GM19324 (cell line): ENCODE data around the gene CPNE5.

Source experiments
- ATAC-seq: cut with Tn5 transposase; IDR thresholded peaks from one replicate; pipeline ENCODE4 v1.9.1; 2021; ENCODE audit warnings: mild to moderate bottlenecking, moderate library complexity; ENCODE audit not compliant: unreplicated experiment, low FRiP score

CPNE5 gene

GRCh38 chr6:36794713-36795065 lies 44.6 kb downstream of the CPNE5 start:
- ATAC-seq: no peak

- no peak for ATAC-seq
Measured at GRCh38 chr6:36793913-36794712, 45.1 kb downstream of the CPNE5 start.

DNA sequence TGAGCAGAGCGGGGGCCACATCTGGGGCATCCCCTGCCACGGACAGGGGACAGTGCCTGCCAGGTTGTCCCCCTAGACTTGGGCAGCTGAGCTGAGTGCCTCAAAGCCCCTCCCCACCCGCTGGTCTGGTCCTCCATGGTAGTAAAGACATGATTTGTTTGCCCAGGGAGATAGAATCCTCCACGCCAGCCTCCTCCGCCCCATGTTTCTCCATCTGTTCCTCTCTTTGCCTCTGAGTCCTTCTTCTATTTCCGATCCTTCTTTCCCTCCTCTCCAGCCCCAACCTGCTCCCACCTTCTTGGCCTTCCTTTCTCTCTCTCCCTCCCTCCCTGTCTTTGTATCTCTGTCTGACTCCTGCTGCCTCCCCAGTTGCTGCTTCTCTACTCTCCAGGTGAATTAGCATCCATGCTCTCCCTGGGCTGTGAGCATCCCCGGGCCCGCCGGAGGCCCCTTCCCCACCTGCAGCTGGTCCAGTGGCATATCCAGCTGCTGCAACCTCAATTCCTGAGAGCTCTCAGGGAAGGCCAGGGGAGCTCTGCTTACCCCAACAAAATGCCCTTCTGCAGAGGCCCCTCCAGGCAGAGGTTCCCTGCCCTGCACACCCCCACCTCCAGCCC lies 45.8 kb downstream of the CPNE5 start:
- ATAC-seq: no peak

DNA sequence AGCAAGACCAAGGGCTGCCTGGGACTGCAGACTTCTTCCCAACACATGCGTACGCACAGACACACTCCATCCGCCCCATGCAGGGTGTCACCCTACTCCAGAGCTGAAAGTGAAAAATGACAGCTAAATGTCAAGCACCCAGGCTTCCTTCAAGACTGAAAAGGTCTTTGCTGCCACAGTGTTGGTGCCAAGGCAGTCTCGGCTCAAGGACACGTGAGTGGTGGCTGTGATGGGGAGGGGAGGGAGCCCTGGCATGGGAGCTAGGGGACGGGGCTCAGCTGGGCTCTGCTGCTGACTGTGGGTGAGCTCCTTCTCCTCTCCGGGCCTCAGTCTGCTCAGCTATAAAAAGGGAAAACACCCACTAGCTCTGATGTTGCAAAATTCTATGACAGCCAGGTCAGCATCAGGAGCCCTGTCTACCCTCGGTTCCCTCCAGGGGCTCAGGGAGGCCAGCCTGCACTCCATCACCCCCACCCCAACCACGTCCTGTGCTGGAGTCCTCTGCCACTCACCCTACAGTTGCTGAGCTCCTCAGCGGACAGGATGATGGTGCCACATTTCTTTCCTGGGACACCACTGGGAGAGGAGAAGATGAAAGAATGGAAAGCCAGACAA lies 47.6 kb downstream of the CPNE5 start:
- ATAC-seq: no peak

GRCh38 chr6:36791085-36791484 lies 48.2 kb downstream of the CPNE5 start:
- no peak for ATAC-seq

DNA sequence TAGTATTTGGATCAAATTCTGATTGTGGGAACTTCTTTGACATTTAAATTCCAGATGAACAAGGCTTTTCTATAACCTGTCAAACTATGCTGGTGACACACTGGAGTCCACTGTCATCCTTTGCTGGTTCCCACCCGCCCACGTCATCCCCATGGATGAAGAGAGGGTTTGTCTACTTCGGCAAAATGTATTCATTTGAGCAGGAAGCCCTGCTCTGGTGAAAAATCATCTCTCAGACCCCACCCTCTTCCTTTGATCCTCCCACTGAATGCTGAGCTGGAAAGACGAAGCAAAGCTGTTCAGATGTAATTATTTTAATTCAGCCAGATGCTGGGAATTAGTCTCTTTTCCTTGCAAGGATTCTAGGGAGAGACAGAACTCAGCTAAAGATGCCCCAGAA lies 50.5 kb downstream of the CPNE5 start:
- ATAC-seq: no peak

DNA sequence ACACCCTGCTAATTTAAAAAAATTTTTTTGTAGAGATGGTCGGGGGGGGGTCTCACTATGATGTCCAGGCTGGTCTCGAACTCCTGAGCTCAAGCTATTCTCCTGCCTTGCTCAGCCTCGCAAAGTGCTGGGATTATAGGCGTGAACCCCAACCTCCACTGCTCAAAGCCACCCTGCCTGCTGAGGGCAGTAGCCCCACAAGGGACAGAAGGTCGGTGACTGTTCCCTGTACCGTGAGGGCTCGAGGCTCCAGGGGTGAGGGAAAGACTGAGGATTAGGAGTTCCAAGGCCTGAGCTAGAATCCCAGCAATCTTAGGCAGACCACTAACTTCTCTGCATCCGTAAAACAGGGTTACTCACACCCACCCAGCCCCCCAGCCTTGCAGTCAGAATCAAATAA lies 51.1 kb downstream of the CPNE5 start:
- no peak for ATAC-seq

DNA sequence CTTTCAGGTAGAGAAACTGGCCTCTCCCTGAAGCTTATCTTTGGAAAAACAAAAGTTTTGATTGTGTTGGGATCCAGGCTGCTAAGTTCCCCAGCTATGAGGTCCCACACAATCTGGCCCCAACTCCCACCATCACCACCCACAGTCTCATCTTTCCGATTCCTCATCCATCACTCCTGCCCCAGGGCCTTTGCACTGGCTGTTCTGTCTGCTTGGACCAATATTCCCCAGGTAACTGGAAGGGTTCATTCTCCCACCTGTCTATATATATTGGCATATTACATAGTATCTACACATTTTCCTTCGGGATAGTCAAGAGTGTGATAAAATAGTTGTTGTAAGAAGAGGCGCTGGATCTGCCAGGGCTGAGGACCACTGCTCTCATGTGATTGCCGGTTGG lies 52.0 kb downstream of the CPNE5 start:
- no peak for ATAC-seq

DNA sequence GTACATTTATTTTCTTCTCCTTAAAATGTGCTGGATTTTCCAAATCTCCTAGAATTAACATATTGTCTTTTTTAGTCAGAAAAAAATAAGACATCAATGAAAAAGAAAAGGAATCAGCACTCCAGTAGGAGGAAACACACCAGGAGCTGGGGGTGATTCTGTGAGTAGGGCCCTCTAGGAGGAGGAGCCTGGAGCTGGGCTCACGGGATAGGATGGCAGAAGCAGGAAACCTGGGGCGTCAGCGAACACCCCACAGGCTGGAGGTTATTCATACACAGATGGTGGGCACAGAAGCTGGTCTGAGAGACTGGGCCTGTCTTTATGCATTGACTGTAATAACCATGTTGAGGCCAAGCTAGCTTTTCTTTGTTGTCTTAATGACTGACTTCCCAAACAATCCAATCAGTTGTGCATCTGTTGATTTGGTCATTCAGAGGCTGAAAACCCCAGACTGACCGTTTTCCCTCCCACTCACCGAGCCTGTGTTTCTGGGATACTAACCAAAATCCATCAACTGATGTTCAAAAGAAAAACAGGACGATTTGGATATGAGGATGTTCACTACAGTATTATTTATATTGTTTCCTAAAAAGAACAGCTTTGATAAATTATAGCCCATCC lies 53.1 kb downstream of the CPNE5 start:
- ATAC-seq: no peak

- no peak for ATAC-seq
Measured at GRCh38 chr6:36784376-36784636, 54.9 kb downstream of the CPNE5 start.

DNA sequence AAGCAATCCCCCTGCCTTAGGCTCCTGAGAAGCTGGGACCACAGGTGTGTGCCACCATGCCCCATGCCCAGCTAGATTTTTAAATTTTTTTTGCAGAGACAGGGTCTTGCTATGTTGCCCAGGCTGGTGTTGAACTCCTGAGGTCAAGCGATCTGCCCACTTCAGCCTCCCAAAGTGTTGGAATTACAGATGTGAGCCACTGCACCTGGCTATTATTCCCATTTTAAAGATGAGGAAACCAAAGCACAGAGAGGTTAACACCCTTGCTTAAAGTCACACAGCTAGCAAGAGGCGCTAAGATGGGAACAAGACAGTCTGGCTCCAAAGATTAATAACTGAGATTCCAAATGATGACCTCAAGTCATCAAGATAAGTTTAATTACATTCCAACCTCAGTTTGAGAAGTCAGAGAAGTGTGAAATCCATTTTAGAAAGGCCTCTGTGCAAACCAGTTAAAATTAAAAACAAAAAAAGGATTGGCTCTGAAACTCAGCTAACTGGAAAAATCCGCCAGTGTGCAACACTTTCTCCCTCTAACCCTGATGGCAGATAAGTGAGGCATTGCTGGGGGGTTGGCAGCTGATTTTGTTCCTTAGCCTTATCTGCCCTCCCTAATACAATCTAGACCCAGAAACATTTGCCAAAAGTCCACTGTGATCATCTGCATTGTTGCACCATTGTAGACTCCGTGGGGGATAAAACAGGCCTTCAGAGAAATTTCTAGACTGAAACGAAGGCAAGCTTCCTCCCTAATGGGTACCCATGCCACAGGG lies 55.5 kb downstream of the CPNE5 start:
- no peak for ATAC-seq

GRCh38 chr6:36781669-36782068 lies 57.6 kb downstream of the CPNE5 start:
- no peak for ATAC-seq

DNA sequence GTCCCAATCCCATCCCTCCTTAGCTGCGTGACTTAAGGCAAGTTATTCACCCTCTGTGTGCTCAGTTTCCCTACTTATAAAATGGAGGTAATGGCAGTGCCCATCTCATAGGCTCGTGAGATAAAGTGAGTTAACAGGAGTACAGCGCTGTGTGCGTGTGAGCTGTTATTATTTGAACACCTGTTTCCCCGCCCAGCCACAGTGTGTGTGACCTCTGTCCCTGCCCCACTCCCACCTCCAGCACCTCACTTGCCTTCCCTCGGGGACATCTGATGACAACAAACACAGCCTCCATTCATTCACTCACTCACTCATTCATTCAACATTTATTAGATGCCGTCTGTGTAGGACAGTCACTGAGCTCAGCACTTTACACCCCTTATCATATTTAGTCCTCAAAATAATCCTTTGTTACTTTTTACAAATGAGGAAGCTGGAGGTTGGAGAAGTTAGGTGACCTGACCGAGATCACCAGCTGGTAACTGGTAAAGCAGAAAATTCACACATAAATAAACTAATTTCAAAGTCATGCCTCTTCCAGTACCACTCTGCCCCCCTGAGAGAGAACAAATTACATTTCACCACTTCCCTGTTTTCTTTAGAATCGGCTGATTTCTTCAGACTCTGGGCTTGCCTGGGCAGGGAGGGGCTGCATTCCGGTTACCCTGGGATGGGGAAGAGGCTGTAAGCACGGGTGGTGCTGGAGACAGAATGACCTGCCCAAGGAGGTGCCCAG lies 58.6 kb downstream of the CPNE5 start:
- no peak for ATAC-seq

GRCh38 chr6:36779227-36779626 lies 60.0 kb downstream of the CPNE5 start:
- no peak for ATAC-seq

DNA sequence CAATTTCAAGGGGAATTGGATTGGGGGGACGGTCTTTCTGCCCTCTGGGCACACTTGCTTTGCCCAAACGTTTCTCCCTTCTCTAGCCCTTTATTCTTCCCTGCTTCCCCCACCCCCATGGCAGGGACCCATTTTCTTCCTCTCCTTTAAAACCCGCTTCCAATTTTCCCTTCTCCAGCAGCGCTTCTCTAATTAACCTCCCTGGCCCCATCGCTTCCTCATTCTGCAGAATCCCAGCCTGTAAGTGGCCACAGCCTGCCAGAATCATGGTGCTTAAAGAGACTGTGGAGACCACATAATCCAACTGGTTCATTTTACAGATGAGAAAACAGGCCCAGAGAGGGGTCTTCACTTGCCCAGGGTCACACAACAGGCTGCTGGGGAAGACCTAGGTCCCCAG lies 61.4 kb downstream of the CPNE5 start:
- no peak for ATAC-seq

GRCh38 chr6:36776167-36776566 lies 63.1 kb downstream of the CPNE5 start:
- no peak for ATAC-seq

DNA sequence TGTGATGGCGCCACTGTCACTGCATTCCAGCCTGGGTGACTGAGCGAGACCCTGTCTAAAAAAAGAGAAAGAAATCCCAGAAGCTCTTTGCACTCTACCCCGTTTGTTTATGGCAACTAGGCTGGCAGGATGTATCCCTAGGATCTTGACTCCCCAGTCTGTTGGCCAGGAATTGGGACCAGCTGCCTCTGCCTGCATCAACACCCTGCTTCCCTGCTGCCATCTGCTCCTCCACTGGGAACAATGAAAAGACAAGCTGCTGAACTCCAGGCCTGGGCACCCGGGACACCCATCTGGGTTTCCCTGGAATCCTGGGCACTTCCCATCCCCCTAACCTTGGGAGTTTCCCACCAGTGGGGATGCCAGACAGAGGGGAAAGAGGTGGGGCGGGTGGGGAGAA lies 64.9 kb downstream of the CPNE5 start:
- no peak for ATAC-seq

DNA sequence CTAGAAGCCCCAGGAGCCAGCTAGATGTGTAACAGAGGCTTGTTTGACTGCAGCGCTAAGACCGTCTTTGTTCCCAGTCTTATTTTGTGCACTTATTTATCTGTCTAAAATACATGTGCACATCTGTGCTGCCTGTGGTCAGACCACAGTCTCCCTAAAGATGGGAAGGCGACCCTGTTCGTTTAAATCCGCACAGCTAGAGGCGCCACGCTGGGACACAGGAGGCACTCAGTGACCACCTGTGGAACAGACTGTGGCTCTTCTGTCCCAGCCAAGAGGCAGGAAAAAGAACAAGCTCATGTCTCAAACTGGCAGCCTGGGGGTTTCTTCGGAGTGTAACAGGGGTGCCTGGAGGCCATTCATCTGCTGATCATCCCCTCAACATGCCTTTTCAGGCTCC lies 66.8 kb downstream of the CPNE5 start:
- no peak for ATAC-seq

GRCh38 chr6:36771145-36771544 lies 68.1 kb downstream of the CPNE5 start:
- no peak for ATAC-seq
